ENCODE measurements around the gene TULP1.

DNA sequence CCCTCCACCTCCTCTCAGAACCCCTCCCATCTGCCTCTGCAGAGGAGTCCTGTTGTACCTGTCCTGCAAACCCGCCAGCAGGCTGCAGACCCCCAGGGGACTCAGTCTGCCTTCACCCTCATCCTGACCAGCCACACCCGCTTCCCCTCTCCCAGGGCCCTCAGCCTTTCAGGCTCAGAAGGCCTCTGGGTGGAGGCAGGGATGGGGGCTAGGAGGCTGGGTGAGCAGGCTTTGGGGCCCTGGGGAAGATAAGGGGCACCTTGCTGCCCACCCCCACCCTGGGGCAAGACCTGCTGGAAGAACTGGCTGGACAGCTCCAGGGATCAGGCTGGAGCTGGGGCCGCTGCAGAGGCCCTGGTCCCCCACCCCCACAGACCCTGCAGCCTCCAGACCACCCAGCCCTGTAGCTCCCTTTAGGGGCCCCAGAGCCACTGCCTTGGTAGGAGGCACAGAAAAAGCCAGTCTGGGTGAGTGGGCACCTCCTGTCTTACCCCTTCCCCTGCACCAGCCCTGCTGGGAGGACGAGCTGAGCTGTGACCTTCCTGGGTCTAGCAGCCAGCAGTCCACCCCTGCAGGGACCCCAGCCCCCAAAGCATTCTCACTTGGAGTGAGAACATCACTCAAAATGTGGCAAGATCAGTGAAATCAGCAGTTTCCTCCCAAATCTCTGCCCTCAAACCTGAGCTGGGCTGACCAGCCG lies 21.0 kb downstream of the TULP1 start:
- TF ChIP-seq MIER3 (CRISPR knock-in tag; IDR thresholded peaks at IDR 0.05; ENCODE audit: borderline replicate concordance) = no peak
- TF ChIP-seq TGIF2 (CRISPR knock-in tag; IDR thresholded peaks at IDR 0.05) = no peak
- TF ChIP-seq JUNB (CRISPR knock-in tag; IDR thresholded peaks at IDR 0.05; ENCODE audit: borderline replicate concordance) = no peak
- no peak for TF ChIP-seq GATA4 (IDR thresholded peaks at IDR 0.05; ENCODE audit: borderline replicate concordance, low read depth)
- TF ChIP-seq ZMAT3 (CRISPR knock-in tag; conservative IDR thresholded peaks at IDR 0.05) = no peak
